HTR-8/SVneo (cell line): Measurements from ENCODE around the gene C10orf67.

Experiments used
- DNase-seq: peaks from one replicate; pipeline ENCODE4 v3.0.0; 2011; ENCODE audit warnings: low spot score, mixed read lengths; ENCODE audit not compliant: insufficient read length
- FAIRE-seq: peaks from 2 replicates; lab custom pipeline; 2011; peaks lifted over from hg19 to GRCh38; lab: Jason Lieb, UNC

The C10orf67 gene

GRCh38 chr10:23200997-23201652, 143.5 kb downstream of the C10orf67 start:
- no peak for FAIRE-seq
- no peak for DNase-seq

GRCh38 chr10:23200586-23200985, 144.0 kb downstream of the C10orf67 start:
- no peak for DNase-seq
- no peak for FAIRE-seq

GRCh38 chr10:23199768-23200511, 144.7 kb downstream of the C10orf67 start:
- no peak for DNase-seq
- no peak for FAIRE-seq

- no peak for FAIRE-seq
- no peak for DNase-seq
Measured at GRCh38 chr10:23198940-23199767, 145.4 kb downstream of the C10orf67 start.

- no peak for FAIRE-seq
- no peak for DNase-seq
Measured at GRCh38 chr10:23198610-23198939, 146.0 kb downstream of the C10orf67 start.

- FAIRE-seq = no peak
- no peak for DNase-seq
Measured at GRCh38 chr10:23197416-23197861, 147.2 kb downstream of the C10orf67 start.

GRCh38 chr10:23196915-23197314, 147.7 kb downstream of the C10orf67 start:
- no peak for FAIRE-seq

GRCh38 chr10:23195846-23196600, 148.6 kb downstream of the C10orf67 start:
- no peak for FAIRE-seq
- DNase-seq = no peak

More at GRCh38 chr10:23196915-23197314, 147.7 kb downstream of the C10orf67 start:
- no peak for DNase-seq

GRCh38 chr10:23194966-23195845, 149.4 kb downstream of the C10orf67 start:
- DNase-seq (no peak), FAIRE-seq (no peak)

- DNase-seq = no peak
- FAIRE-seq = no peak
Measured at GRCh38 chr10:23194471-23194965, 150.1 kb downstream of the C10orf67 start.

GRCh38 chr10:23193435-23194074, 151.0 kb downstream of the C10orf67 start:
- no peak for FAIRE-seq

GRCh38 chr10:23192712-23193434, 151.7 kb downstream of the C10orf67 start:
- DNase-seq = no peak

More at GRCh38 chr10:23193435-23194074, 151.0 kb downstream of the C10orf67 start:
- no peak for DNase-seq

GRCh38 chr10:23191764-23192711, 152.6 kb downstream of the C10orf67 start, which contains the start of gene PTF1A:
Gene PTF1A (plus strand): TSS chr10:23192312. CDS start chr10:23192531, 219 bp downstream.
- DNase-seq (no peak), FAIRE-seq (no peak)

More at GRCh38 chr10:23192712-23193434, 151.7 kb downstream of the C10orf67 start:
- FAIRE-seq = no peak

- DNase-seq (no peak), FAIRE-seq (no peak)
Measured at GRCh38 chr10:23190872-23191763, 153.5 kb downstream of the C10orf67 start.

- FAIRE-seq = no peak
Measured at GRCh38 chr10:23189024-23189423, 155.6 kb downstream of the C10orf67 start.

GRCh38 chr10:23187155-23187554, 157.4 kb downstream of the C10orf67 start:
- DNase-seq = no peak
- no peak for FAIRE-seq

More at GRCh38 chr10:23189024-23189423, 155.6 kb downstream of the C10orf67 start:
- no peak for DNase-seq
